ENCODE data around the gene NTSR1.

The NTSR1 gene

DNA sequence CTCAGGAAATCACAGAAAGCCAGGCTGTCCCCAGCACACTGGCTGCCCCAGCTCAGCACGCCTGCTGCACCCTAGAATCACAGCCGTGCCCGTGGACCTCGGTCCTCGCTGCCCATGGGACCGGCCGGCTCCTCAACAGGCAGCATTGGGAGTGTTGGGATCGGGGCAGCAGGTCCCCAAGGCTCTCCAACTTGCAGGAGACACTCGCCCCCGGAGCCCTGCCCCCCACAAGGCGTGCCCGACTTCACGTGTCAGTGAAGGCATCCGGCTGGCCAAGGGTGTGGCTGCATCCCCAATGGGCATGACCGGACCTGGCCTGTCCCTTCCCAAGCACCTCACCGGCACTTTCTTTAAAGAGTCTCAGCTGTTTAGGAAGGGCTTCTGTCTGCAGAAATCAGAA lies 3.0 kb upstream of the NTSR1 start:
- TF ChIP-seq, protein P1, sequence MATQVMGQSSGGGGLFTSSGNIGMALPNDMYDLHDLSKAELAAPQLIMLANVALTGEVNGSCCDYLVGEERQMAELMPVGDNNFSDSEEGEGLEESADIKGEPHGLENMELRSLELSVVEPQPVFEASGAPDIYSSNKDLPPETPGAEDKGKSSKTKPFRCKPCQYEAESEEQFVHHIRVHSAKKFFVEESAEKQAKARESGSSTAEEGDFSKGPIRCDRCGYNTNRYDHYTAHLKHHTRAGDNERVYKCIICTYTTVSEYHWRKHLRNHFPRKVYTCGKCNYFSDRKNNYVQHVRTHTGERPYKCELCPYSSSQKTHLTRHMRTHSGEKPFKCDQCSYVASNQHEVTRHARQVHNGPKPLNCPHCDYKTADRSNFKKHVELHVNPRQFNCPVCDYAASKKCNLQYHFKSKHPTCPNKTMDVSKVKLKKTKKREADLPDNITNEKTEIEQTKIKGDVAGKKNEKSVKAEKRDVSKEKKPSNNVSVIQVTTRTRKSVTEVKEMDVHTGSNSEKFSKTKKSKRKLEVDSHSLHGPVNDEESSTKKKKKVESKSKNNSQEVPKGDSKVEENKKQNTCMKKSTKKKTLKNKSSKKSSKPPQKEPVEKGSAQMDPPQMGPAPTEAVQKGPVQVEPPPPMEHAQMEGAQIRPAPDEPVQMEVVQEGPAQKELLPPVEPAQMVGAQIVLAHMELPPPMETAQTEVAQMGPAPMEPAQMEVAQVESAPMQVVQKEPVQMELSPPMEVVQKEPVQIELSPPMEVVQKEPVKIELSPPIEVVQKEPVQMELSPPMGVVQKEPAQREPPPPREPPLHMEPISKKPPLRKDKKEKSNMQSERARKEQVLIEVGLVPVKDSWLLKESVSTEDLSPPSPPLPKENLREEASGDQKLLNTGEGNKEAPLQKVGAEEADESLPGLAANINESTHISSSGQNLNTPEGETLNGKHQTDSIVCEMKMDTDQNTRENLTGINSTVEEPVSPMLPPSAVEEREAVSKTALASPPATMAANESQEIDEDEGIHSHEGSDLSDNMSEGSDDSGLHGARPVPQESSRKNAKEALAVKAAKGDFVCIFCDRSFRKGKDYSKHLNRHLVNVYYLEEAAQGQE (IDR thresholded peaks at IDR 0.05; ENCODE audit: insufficient read depth in 1 of 2, low read depth in 2 of 2, low read length in 2 of 2): no peak
- no peak for TF ChIP-seq FOXP2 (optimal IDR thresholded peaks at IDR 0.05; ENCODE audit: borderline replicate concordance, extremely low read depth, extremely low read length, insufficient read depth)
- TF ChIP-seq TAF1 (IDR thresholded peaks at IDR 0.05; ENCODE audit: borderline replicate concordance, insufficient read depth, low read length): no peak
- no peak for TF ChIP-seq SIN3A (IDR thresholded peaks at IDR 0.05; ENCODE audit: borderline replicate concordance, insufficient read depth, low read length)
- TF ChIP-seq POLR2AphosphoS5 (IDR thresholded peaks at IDR 0.05; ENCODE audit: low read depth, low read length): no peak

DNA sequence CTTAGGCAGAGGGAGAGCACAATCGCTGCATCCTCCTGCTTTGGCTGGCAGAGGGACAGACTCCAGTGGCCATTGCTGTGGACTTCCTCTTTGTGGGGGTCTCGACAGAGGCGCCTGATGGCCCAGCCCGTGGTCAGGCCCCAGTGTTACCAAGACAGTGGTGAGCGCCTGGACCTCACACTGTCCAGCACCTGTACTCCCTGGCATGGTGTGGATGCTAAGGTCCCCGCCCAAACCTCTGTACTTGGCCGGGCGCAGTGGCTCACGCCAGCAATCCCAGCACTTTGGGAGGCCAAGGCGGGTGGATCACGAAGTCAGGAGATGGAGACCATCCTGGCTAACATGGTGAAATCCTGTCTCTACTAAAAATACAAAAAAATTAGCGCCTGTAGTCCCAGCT lies 2.3 kb upstream of the NTSR1 start:
- TF ChIP-seq POLR2AphosphoS5 (IDR thresholded peaks at IDR 0.05; ENCODE audit: low read depth, low read length): no peak
- no peak for TF ChIP-seq TAF1 (IDR thresholded peaks at IDR 0.05; ENCODE audit: borderline replicate concordance, insufficient read depth, low read length)
- no peak for TF ChIP-seq SIN3A (IDR thresholded peaks at IDR 0.05; ENCODE audit: borderline replicate concordance, insufficient read depth, low read length)
- no peak for TF ChIP-seq FOXP2 (optimal IDR thresholded peaks at IDR 0.05; ENCODE audit: borderline replicate concordance, extremely low read depth, extremely low read length, insufficient read depth)
- TF ChIP-seq, protein P1 (IDR thresholded peaks at IDR 0.05; ENCODE audit: insufficient read depth in 1 of 2, low read depth in 2 of 2, low read length in 2 of 2): no peak

DNA sequence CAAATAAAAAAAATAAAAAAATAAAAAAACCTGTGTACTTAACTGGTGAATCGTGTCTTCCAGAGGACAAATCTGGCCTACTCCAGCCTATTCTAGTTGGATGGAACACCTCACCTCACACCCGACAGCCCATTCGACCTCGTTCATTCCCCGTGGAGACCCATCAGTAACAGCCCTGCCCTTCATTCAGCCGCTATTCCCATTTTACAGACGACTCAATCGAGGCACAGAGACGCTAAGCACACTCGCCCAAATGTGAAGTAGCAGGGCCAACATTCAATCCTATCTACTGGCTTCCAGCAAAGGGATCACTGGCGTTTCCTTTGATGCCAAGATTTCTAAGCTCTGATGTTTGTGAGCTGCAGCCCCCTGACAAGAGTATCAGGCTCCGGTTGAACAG lies 1.8 kb upstream of the NTSR1 start:
- TF ChIP-seq, protein P1 (IDR thresholded peaks at IDR 0.05; ENCODE audit: insufficient read depth in 1 of 2, low read depth in 2 of 2, low read length in 2 of 2): no peak
- TF ChIP-seq POLR2AphosphoS5 (IDR thresholded peaks at IDR 0.05; ENCODE audit: low read depth, low read length) (no peak), TAF1 (IDR thresholded peaks at IDR 0.05; ENCODE audit: borderline replicate concordance, insufficient read depth, low read length) (no peak), FOXP2 (optimal IDR thresholded peaks at IDR 0.05; ENCODE audit: borderline replicate concordance, extremely low read depth, extremely low read length, insufficient read depth) (no peak), SIN3A (IDR thresholded peaks at IDR 0.05; ENCODE audit: borderline replicate concordance, insufficient read depth, low read length) (no peak)

DNA sequence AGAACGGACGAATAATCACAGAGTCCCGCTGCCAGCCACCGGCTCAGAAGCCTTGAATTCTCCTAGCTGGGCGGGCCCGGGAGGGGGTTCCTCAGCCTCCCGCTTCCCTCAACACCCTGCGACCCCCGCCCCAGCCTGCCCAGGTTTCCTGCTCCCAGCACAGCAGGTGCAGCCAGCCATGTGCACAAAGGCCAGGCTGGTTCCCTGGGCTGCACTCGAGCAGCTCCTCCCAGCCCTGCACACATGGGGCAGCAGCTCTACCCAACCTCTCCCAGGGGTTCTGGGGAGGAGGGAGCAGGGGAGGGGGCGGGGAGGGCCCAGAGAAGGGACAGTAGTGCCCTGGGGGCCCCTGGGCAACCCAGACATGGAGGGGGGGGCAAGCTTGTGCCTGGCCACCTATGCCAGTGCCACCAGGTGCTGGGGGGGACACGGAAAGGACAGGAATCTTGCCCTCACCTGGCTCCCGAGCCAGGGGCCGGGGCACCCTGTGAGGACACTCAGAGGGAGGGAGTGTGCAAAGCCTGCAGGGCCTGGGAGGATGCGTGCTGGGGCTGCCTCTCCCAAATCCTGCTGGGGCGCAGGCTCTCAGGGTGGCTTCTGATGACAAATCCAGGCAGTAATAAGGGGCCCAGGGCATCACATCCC lies 1.2 kb upstream of the NTSR1 start:
- no peak for TF ChIP-seq POLR2AphosphoS5 (IDR thresholded peaks at IDR 0.05; ENCODE audit: low read depth, low read length)
- TF ChIP-seq, protein P1 (IDR thresholded peaks at IDR 0.05; ENCODE audit: insufficient read depth in 1 of 2, low read depth in 2 of 2, low read length in 2 of 2): no peak
- no peak for TF ChIP-seq TAF1 (IDR thresholded peaks at IDR 0.05; ENCODE audit: borderline replicate concordance, insufficient read depth, low read length)
- no peak for TF ChIP-seq SIN3A (IDR thresholded peaks at IDR 0.05; ENCODE audit: borderline replicate concordance, insufficient read depth, low read length)
- no peak for TF ChIP-seq FOXP2 (optimal IDR thresholded peaks at IDR 0.05; ENCODE audit: borderline replicate concordance, extremely low read depth, extremely low read length, insufficient read depth)
